Common myeloid progenitor, CD34-positive (primary cell): ENCODE results near the gene COX6B2.
A peak's percentile ranks its signal among the peaks of the same experiment; 100 is the strongest.

Source experiments
- CTCF ChIA-PET: fragments of 350-600 bp; sonication (Branson Sonifier 250); formaldehyde crosslinking; loops from one replicate; lab custom pipeline; 2021; ENCODE audit warnings: antibody characterized with exemption; lab: Charles Lee
- POLR2A ChIA-PET: fragments of 350-600 bp; sonication (Branson Sonifier 250); formaldehyde crosslinking; loops from one replicate; lab custom pipeline; 2021; ENCODE audit warnings: antibody characterized with exemption; lab: Charles Lee
- DNase-seq, 3 donors: peaks; one replicate each; pipeline versions ENCODE4 v3.0.0 to v3.0.0-alpha.2; 2013
- H3K27ac ChIP-seq, 2 experiments: 1 replicate in 1 of 2; 2 replicates in 1 of 2; pipeline ENCODE4 v1.7.0; 2013; ENCODE audit warnings: inconsistent platforms in 2 of 2, low read length in 2 of 2, mild to moderate bottlenecking in 2 of 2, low read depth in 1 of 2, moderate library complexity in 1 of 2; ENCODE audit not compliant: severe bottlenecking in 2 of 2, insufficient read depth in 1 of 2, poor library complexity in 1 of 2
- H3K27me3 ChIP-seq, 5 experiments: replicated peaks in 2 of 5; 1 replicate in 3 of 5; 2 replicates in 2 of 5; pipeline versions ENCODE4 v1.6.1 to v1.7.0; 2013; ENCODE audit warnings: low read length in 4 of 5, mild to moderate bottlenecking in 2 of 5, moderate library complexity in 2 of 5, inconsistent platforms in 1 of 5; ENCODE audit not compliant: insufficient read depth in 5 of 5, control insufficient read depth in 4 of 5
- H3K36me3 ChIP-seq, 4 experiments: 1 replicate in 2 of 4; 2 replicates in 2 of 4; pipeline versions ENCODE4 v1.6.1 to v1.7.0; 2013; ENCODE audit warnings: low read length in 3 of 4, control low read depth in 1 of 4, mild to moderate bottlenecking in 1 of 4; ENCODE audit not compliant: control insufficient read depth in 4 of 4, insufficient read depth in 4 of 4
- H3K4me1 ChIP-seq, 4 experiments: 1 replicate in 3 of 4; 2 replicates in 1 of 4; pipeline versions ENCODE4 v1.6.1 to v1.7.1; 2013; ENCODE audit warnings: low read length in 3 of 4, mild to moderate bottlenecking in 3 of 4, control low read depth in 1 of 4, inconsistent platforms in 1 of 4, moderate library complexity in 1 of 4; ENCODE audit not compliant: control insufficient read depth in 4 of 4, insufficient read depth in 4 of 4; ENCODE audit errors: control extremely low read depth in 1 of 4
- H3K4me3 ChIP-seq, 7 experiments: 1 replicate in 4 of 7; 2 replicates in 3 of 7; pipeline versions ENCODE4 v1.5.1 to v1.7.0; 2013; ENCODE audit warnings: mild to moderate bottlenecking in 7 of 7, low read length in 6 of 7, moderate library complexity in 6 of 7, inconsistent platforms in 2 of 7, low read depth in 2 of 7, control low read depth in 1 of 7; ENCODE audit not compliant: insufficient read depth in 4 of 7, control insufficient read depth in 1 of 7; ENCODE audit errors: extremely low read depth in 1 of 7
- H3K9me3 ChIP-seq, 5 experiments: 1 replicate in 4 of 5; 2 replicates in 1 of 5; pipeline versions ENCODE4 v1.6.1 to v1.7.1; 2013; ENCODE audit warnings: low read length in 4 of 5, mild to moderate bottlenecking in 2 of 5, inconsistent platforms in 1 of 5, low read depth in 1 of 5, moderate library complexity in 1 of 5; ENCODE audit not compliant: control insufficient read depth in 4 of 5, insufficient read depth in 2 of 5; ENCODE audit errors: control extremely low read depth in 1 of 5
- WGBS: methylation state at CpG from one replicate; pipeline ENCODE4 v1.1.5; 2013; ENCODE audit not compliant: insufficient coverage; 5-methylcytosine and 5-hydroxymethylcytosine counted together

Gene COX6B2

GRCh38 chr19:55391702-55392615 is 37.4 kb upstream of the COX6B2 start:
- no peaks in the 10 kb centered on the region for H3K27me3 ChIP-seq
- H3K9me3 ChIP-seq, result no peaks in the 10 kb centered on the region
- H3K4me3 ChIP-seq, result no peak overlapping the region
- peaks cover 0 to 31% (median 21%) of the 10 kb centered on the region in 4 experiments for H3K4me1 ChIP-seq
- WGBS, result 97% methylated on average over 9 of the region's 18 CpGs
- ChIA-PET CTCF (interaction anchor here (5.3 kb wide), 1 partner anchor 27 kb away, joined by 21 read pairs; no protein-coding TSS in a partner anchor), POLR2A (interaction anchor here (2.1 to 3.1 kb wide), 2 partner anchors 7 to 15 kb away, joined by 4 to 14 read pairs; partner anchors contain the start of gene UBE2S)
- peaks cover 11 to 52% (median 42%) of the 10 kb centered on the region in 4 experiments for H3K36me3 ChIP-seq
- no peak for DNase-seq
- H3K27ac ChIP-seq, result no peak overlapping the region

- peak in 1 of 3 donors; percentile 19 for DNase-seq
- Histone ChIP-seq H3K36me3 (peaks cover 11 to 52% (median 48%) of the 10 kb centered on the region in 4 experiments), H3K27me3 (no peaks in the 10 kb centered on the region), H3K4me3 (no peak overlapping the region), H3K27ac (no peak overlapping the region), H3K4me1 (peaks cover 0 to 39% (median 29%) of the 10 kb centered on the region in 4 experiments), H3K9me3 (no peaks in the 10 kb centered on the region)
- CTCF ChIA-PET, result interaction anchor here (5.3 kb wide), 1 partner anchor 27 kb away, joined by 21 read pairs; no protein-coding TSS in a partner anchor
- POLR2A ChIA-PET, result interaction anchor here (2.1 to 3.1 kb wide), 2 partner anchors 8 to 16 kb away, joined by 4 to 14 read pairs; partner anchors contain the start of gene UBE2S
- 88% methylated on average over 10 of the region's 12 CpGs for WGBS
These were observed 36.7 kb upstream of the COX6B2 start for GRCh38 chr19:55391191-55391670.

GRCh38 chr19:55390461-55390880 is 36.0 kb upstream of the COX6B2 start:
- H3K36me3 ChIP-seq, result peaks cover 11 to 52% (median 48%) of the 10 kb centered on the region in 4 experiments
- no peak overlapping the region for H3K4me3 ChIP-seq
- DNase-seq, result no peak
- H3K27me3 ChIP-seq, result no peaks in the 10 kb centered on the region
- ChIA-PET POLR2A (interaction anchor here (2.1 to 3.1 kb wide), 2 partner anchors 9 to 17 kb away, joined by 4 to 14 read pairs; partner anchors contain the start of gene UBE2S), CTCF (interaction anchor here (0.9 to 5.3 kb wide), 4 partner anchors 8 to 51 kb away, joined by 3 to 25 read pairs (median 14); partner anchors contain the start of gene KMT5C)
- peaks cover 0 to 42% (median 31%) of the 10 kb centered on the region in 4 experiments for H3K4me1 ChIP-seq
- WGBS, result 87% methylated on average over 4 of the region's 7 CpGs
- no peaks in the 10 kb centered on the region for H3K9me3 ChIP-seq
- no peak overlapping the region for H3K27ac ChIP-seq

GRCh38 chr19:55389386-55390317 is 35.1 kb upstream of the COX6B2 start:
- Histone ChIP-seq H3K27ac (peak overlapping the region in 1 of 2 experiments; percentile 22), H3K27me3 (no peaks in the 10 kb centered on the region), H3K4me3 (no peak overlapping the region), H3K36me3 (peaks cover 11 to 52% (median 48%) of the 10 kb centered on the region in 4 experiments), H3K4me1 (peaks cover 0 to 47% (median 37%) of the 10 kb centered on the region in 4 experiments), H3K9me3 (no peaks in the 10 kb centered on the region)
- POLR2A ChIA-PET, result interaction anchor here (0.9 to 3.1 kb wide), 3 partner anchors 9 to 18 kb away, joined by 3 to 14 read pairs (median 4); partner anchors contain the start of gene UBE2S
- DNase-seq, result no peak
- WGBS, result 95% methylated on average over 19 of the region's 21 CpGs
- CTCF ChIA-PET, result interaction anchor here (0.9 to 5.3 kb wide), 6 partner anchors 9 to 143 kb away, joined by 3 to 25 read pairs (median 6); partner anchors contain the start of gene KMT5C

DNA sequence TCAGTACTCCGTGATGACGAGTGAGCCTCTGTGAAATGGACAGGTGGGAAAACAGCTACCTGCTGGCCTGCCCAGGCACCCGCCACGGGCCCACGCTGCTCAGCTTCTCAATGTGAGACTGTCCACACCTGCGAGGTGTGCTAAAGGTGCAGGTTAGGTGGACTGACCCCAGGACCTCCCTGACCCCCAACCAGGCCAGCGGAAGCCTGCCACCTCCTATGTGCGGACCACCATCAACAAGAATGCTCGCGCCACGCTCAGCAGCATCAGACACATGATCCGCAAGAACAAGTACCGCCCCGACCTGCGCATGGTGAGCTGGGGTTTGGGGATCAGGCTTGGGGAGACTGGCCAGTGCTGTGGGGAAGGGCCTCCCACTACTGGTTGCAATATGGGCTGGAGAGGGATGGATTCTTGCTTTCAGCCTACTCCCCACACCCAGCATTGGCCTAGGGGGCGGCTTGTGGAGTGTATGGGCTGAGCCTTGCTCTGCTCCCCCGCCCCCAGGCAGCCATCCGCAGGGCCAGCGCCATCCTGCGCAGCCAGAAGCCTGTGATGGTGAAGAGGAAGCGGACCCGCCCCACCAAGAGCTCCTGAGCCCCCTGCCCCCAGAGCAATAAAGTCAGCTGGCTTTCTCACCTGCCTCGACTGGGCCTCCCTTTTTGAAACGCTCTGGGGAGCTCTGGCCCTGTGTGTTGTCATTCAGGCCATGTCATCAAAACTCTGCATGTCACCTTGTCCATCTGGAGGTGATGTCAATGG is 33.4 kb upstream of the COX6B2 start:
- Histone ChIP-seq H3K36me3 (peaks cover 11 to 52% (median 48%) of the 10 kb centered on the region in 4 experiments), H3K4me1 (peaks cover 0 to 59% (median 49%) of the 10 kb centered on the region in 4 experiments), H3K27ac (peak overlapping the region; percentile 80 to 95), H3K4me3 (peak overlapping the region in 5 of 7 experiments; percentile 84 to 99 (median 99)), H3K9me3 (no peaks in the 10 kb centered on the region), H3K27me3 (no peaks in the 10 kb centered on the region)
- CTCF ChIA-PET, result interaction anchor here (1.0 to 5.3 kb wide), 5 partner anchors 11 to 142 kb away, joined by 3 to 25 read pairs (median 6); no protein-coding TSS in a partner anchor
- POLR2A ChIA-PET, result interaction anchor here (0.6 to 2.2 kb wide), 5 partner anchors 10 to 87 kb away, joined by 3 to 14 read pairs (median 3); partner anchors contain the start of gene UBE2S
- DNase-seq, result no peak
- 89% methylated on average over 19 of the region's 24 CpGs for WGBS
